Activated CD4-positive, alpha-beta T cell treated with anti-CD3 and anti-CD28 coated beads, Interleukin-2, Interleukin-4, amounts not matched to agents 100 ng/mL and 50 ng/mL, durations not matched to agents 16 hours and 8 hours (primary cell): ENCODE data around the gene HOXA4.

ENCODE experiments used
- DNase-seq: peaks from one replicate; pipeline ENCODE4 v3.0.0-alpha.2; 2020; ENCODE audit warnings: low spot score

HOXA4 gene

GRCh38 chr7:27116031-27116961 is 14.3 kb downstream of the HOXA4 start:
- no peak for DNase-seq

- no peak for DNase-seq
Observed at GRCh38 chr7:27115221-27116026, 15.1 kb downstream of the HOXA4 start.

- DNase-seq = no peak
Observed at GRCh38 chr7:27114881-27115220, 15.7 kb downstream of the HOXA4 start.

GRCh38 chr7:27113991-27114769 is 16.4 kb downstream of the HOXA4 start:
- no peak for DNase-seq

- no peak for DNase-seq
Observed at GRCh38 chr7:27112955-27113949, 17.3 kb downstream of the HOXA4 start.

GRCh38 chr7:27112361-27112760 is 18.2 kb downstream of the HOXA4 start:
- no peak for DNase-seq

- DNase-seq = no peak
Observed at GRCh38 chr7:27111751-27112277, 18.7 kb downstream of the HOXA4 start.

- no peak for DNase-seq
Observed at GRCh38 chr7:27111042-27111750, 19.4 kb downstream of the HOXA4 start.

- DNase-seq = no peak
Observed at GRCh38 chr7:27110186-27111031, 20.1 kb downstream of the HOXA4 start.

- no peak for DNase-seq
Observed at GRCh38 chr7:27109466-27110185, 20.9 kb downstream of the HOXA4 start.

- no peak for DNase-seq
Observed at GRCh38 chr7:27108390-27109127, 22.0 kb downstream of the HOXA4 start.

GRCh38 chr7:27107391-27108381 is 22.9 kb downstream of the HOXA4 start:
- DNase-seq = no peak

GRCh38 chr7:27106901-27107240 is 23.7 kb downstream of the HOXA4 start:
- no peak for DNase-seq

- no peak for DNase-seq
Observed at GRCh38 chr7:27106181-27106900, 24.2 kb downstream of the HOXA4 start.

- no peak for DNase-seq
Observed at GRCh38 chr7:27105301-27106031, 25.1 kb downstream of the HOXA4 start.
